GM21381 (cell line): ENCODE results near the gene DDC.
"Not testable (repeated sequence)": the region's sequence is repeated elsewhere in the genome, so short reads cannot be mapped to it uniquely, and the experiment has no call there.

Experiments
- ATAC-seq: cut with Tn5 transposase; IDR thresholded peaks from one replicate; pipeline ENCODE4 v1.9.1; 2021; ENCODE audit warnings: mild to moderate bottlenecking, moderate library complexity; ENCODE audit not compliant: unreplicated experiment

The DDC gene

GRCh38 chr7:50556247-50556991 is 8.8 kb downstream of the DDC start:
- no peak for ATAC-seq

DNA sequence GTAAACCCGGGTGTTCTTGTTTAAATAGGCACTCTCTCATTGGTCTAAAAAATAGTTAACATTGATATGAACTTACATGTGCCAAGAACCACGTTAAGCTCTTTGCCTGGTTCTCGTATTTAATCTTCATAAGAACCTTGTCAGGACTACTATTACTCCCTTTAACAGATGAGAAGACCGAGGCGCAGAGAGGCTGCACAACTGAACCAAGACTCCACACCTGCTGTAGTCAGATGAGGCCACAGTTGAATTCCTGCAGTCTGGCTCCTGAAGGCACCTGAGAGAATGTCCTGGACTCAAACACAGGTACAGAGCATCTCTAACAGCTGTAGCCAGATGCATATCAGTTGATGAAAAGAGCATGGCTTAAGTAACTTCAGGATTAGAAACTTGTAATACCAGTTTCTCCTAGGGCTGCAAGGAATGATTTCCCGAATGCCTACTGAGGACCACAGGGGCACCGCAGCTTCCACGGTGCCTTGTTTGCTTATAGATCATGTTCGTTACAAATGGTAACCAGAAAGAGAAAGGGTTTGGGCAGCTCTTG is 9.5 kb downstream of the DDC start:
- no peak for ATAC-seq

- ATAC-seq, result no peak
Measured at GRCh38 chr7:50554431-50555322, 10.5 kb downstream of the DDC start.

- no peak for ATAC-seq
Measured at GRCh38 chr7:50553973-50554372, 11.2 kb downstream of the DDC start.

GRCh38 chr7:50552921-50553320 is 12.3 kb downstream of the DDC start:
- ATAC-seq, result no peak

- ATAC-seq, result no peak
Measured at GRCh38 chr7:50552139-50552538, 13.1 kb downstream of the DDC start.

DNA sequence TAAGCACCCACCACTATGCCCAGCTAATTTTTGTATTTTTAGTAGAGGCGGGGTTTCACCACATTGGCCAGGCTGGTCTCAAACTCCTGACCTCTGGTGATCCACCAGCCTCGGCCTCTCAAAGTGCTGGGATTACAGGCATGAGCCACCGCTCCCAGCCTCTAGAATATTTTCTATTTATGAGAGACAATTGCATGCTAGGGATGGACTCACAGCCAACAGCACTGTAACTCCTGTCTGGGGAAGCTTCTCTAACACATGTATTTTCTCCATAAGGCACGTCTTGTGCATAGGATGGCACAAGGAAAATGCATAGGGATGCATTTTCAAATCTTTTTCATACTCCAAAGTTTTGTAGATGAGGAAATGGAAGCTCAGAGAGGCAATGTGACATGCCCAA is 19.6 kb downstream of the DDC start:
- not testable (repeated sequence) for ATAC-seq

GRCh38 chr7:50544992-50545391 is 20.2 kb downstream of the DDC start:
- no peak for ATAC-seq

DNA sequence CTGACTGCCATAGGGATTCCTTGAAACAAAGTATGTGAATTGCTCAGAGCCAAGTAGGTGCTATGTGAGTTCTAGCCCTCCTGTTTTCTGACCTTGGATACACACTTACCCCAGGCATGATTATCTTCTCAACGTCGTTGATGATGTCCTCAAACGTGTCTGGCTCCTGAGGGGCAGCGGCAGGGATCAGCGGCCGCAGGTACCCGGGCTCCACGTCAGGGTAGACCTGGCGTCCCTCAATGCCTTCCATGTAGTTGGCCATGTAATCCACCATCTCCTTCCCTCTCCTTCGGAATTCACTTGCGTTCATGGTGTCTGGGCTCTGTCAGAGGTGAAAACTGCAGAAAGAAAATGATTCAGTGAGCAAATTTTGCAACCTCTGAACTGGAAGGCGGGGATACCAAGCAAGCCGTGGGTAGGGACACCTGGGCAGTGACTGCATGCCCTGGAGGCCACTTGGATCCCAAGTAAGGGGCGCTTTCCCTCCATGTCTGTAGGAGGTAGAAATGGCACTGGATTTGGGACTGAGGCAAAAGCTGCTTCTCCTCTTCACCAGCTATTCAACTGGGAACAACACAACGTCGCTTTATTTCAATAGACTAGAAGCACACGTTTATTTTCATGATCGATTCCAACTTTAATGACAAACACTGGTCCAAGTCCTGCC is 21.3 kb downstream of the DDC start:
- ATAC-seq, result no peak

DNA sequence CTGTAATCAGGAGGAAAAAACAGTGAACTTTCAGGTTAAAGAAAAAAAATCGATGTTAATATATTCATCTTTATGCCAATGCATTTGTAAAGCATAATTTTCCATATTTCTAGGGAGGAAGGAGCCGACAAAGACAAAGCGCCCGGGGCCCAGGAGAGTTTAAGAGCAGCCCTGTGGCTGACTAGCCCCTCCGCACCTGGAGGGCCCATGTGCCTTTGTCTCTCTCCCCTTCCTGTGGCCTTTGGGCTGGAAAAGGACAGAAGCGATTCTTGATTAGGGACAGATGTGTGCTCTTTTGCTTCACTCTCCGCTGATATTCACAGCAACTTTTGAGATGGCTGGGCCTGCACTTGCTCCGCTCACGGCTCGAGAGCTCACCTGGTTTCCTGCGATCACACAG is 23.1 kb downstream of the DDC start:
- ATAC-seq, result no peak

DNA sequence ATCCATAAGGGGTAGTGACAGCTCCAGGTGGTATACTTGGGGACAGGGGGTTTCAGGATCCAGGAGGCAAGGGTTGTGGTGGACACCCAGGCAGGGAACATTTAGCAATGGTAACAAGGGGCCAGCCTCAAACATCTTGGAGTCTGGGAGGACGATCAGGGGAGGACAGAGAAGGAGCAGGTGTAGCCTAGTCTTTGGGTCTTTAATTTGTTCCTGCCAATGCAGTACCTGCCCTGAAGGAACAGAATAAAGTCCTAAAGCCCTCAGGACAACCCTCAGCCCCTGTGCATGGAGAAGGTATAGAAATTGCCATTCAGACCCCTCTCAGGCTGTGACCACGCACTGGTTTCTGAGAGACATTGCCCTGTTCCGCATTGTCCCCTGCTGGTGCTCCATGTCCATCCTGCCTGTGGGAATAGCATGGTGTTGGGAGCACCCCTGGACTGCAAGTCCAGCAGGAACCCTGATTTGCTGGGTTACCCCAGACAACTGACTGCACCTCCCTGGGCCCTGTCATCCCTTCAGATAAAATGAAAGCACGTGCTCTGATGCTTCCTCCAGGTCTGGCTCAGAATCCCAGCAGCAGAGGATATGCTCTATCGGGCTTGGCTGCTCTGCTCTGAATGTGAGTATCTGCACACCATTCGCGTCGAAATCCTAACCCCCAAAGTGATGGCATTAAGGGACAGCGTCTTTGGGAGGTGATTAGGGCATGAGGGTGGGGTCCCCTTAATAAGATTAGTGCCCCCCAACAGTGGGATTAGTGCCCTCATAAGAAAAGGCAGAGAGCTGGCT is 24.2 kb downstream of the DDC start:
- ATAC-seq, result no peak

DNA sequence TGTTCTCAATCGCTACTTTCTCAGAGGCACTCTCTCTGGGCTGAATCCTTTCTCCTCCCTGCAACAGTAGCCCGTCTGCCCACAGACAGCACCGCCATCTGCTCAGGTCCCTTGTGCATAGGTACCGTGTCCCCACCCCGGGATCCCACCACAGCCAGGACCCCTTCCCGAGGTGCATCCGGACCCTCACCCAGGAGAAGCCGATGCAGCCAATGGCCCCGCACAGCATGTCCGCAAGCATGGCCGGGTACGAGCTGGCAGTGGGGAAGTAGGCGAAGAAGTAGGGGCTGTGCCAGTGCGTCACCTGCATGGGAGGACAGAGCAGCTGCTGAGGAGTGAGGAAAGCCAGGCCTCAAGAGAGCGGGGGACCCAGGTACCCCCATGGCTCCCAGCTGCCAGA is 25.5 kb downstream of the DDC start:
- ATAC-seq, result no peak

- ATAC-seq, result no peak
Measured at GRCh38 chr7:50538478-50538877, 26.7 kb downstream of the DDC start.

- no peak for ATAC-seq
Measured at GRCh38 chr7:50537417-50537816, 27.8 kb downstream of the DDC start.

- not testable (repeated sequence) for ATAC-seq
Measured at GRCh38 chr7:50535291-50535711, 29.9 kb downstream of the DDC start.

DNA sequence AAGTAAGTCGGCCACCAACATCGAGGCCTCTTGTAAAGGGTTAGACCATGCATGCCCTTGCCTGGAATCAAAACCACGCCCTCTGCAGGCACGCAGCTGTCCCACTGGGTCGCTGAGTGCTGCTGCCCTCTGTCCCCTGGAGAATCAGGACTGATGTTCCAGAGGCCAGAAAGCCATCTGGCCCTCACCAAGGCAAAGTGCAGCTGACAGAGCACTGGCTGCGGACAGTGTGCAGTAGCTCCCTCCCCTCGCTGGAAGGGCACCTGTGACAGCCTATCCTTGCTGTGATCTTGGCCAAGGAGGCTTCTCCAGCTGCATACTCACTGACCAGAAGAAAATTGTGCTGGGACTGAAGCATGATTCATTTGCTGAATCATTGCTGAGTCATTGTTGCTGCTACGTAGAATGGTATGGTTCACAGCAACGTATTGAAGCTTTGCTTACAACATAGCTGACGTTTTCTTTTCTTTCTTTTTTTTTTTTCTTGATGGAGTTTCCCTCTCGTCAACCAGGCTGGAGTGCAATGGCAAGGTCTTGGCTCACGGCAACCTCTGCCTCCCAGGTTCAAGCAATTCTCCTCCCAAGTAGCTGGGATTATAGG is 30.4 kb downstream of the DDC start:
- no peak for ATAC-seq

DNA sequence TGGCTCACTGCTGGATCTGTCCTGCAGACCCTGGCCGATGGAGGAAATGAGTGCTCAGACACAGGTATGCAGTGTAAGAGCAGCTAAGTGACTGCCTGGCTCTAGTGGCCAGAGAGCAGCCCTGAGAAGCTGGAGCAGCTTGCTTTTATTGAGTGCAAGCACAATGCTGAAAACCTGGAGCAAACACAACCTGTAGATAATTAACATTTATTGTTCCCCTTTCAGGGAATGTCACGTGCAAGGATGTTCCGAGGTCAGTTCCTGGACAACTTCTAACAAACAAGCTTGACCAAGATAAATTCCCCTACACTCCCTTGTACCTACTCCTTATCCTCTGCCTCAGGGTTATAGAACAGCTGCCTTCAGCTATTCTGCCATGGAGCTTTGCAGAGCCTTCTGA is 31.3 kb downstream of the DDC start:
- no peak for ATAC-seq

GRCh38 chr7:50531928-50532327 is 33.3 kb downstream of the DDC start:
- no peak for ATAC-seq

- no peak for ATAC-seq
Measured at GRCh38 chr7:50531401-50531911, 33.7 kb downstream of the DDC start.

- no peak for ATAC-seq
Measured at GRCh38 chr7:50530766-50531165, 34.4 kb downstream of the DDC start.
